Measurements from ENCODE around the gene TSNAX.

TSNAX gene

DNA sequence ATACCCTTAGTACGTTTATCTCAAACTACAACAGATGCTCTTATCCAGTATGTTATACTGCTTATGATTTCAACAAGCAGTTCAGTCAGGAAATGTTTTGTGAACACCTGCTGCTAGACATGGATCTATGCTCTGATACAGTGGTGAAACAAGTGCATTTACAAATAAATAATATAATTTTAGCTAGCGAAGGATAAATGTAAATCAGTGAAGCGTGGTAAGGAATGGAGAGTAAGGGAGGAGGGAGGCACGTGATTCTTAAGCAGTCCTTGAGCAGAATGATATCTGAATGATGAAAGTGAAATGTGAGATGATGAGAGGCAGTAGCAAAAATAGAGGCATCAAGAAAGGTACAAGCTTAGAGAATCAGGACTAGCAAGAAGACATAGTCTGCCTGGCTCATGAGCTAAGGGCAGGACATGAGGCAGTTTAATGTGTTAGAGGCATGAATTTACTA, 6.3 kb downstream of the TSNAX start:
- TF ChIP-seq YY1 (IDR thresholded peaks at IDR 0.05; ENCODE audit: insufficient read depth, insufficient read length) (no peak), SUZ12 (IDR thresholded peaks at IDR 0.05; ENCODE audit: extremely low read depth, insufficient read depth, insufficient read length) (no peak), ZNF274 (IDR thresholded peaks at IDR 0.05; ENCODE audit: low read depth, low read length) (no peak)
- H3K4me1 ChIP-seq (ENCODE audit: insufficient read depth, insufficient read length): no peaks in the 10 kb centered on the region
- H3K36me3 ChIP-seq (ENCODE audit: insufficient read depth, insufficient read length, low read length): peaks cover 73% of the 10 kb centered on the region
- no peak overlapping the region for H3K9ac ChIP-seq (ENCODE audit: insufficient read length, low read depth)
- no peak for DNase-seq (ENCODE audit: low read depth, low spot score)
- H3K4me3 ChIP-seq (ENCODE audit: insufficient read length, low read depth): no peak overlapping the region
- H3K9me3 ChIP-seq (ENCODE audit: insufficient read depth, low read length): 0 out of 2 replicates have a peak, but pooled peaks cover under 1% of the 10 kb centered on the region
- H3K27me3 ChIP-seq (ENCODE audit: insufficient read depth, insufficient read length): no peaks in the 10 kb centered on the region

DNA sequence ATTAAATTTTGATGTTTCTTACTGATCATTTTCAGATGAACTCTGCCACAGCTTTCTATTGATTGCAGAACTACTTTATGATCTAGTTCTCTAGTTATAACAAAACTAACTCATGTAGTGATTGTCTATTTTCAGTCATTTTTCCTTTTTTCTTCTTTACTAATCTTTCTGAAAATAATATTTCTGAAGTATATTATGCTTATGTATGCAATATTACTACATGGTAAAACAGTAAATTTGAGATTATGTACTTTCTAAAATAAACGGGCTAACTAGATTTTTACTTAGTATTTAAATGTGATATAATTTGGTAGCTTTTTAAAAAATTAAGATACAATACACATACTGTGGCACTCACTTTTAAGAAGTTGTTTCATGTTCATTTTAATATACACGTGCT, 7.6 kb downstream of the TSNAX start:
- H3K9me3 ChIP-seq (ENCODE audit: insufficient read depth, low read length): peaks cover 11% of the 10 kb centered on the region
- H3K9ac ChIP-seq (ENCODE audit: insufficient read length, low read depth): no peak overlapping the region
- TF ChIP-seq ZNF274 (IDR thresholded peaks at IDR 0.05; ENCODE audit: low read depth, low read length) (no peak), YY1 (IDR thresholded peaks at IDR 0.05; ENCODE audit: insufficient read depth, insufficient read length) (no peak), SUZ12 (IDR thresholded peaks at IDR 0.05; ENCODE audit: extremely low read depth, insufficient read depth, insufficient read length) (no peak)
- peaks cover 69% of the 10 kb centered on the region for H3K36me3 ChIP-seq (ENCODE audit: insufficient read depth, insufficient read length, low read length)
- H3K27me3 ChIP-seq (ENCODE audit: insufficient read depth, insufficient read length): no peaks in the 10 kb centered on the region
- DNase-seq (ENCODE audit: low read depth, low spot score): no peak
- no peak overlapping the region for H3K4me3 ChIP-seq (ENCODE audit: insufficient read length, low read depth)
- no peaks in the 10 kb centered on the region for H3K4me1 ChIP-seq (ENCODE audit: insufficient read depth, insufficient read length)

- H3K36me3 ChIP-seq (ENCODE audit: insufficient read depth, insufficient read length, low read length): peaks cover 62% of the 10 kb centered on the region
- DNase-seq (ENCODE audit: low read depth, low spot score): no peak
- H3K9me3 ChIP-seq (ENCODE audit: insufficient read depth, low read length): peaks cover 11% of the 10 kb centered on the region
- no peak overlapping the region for H3K4me3 ChIP-seq (ENCODE audit: insufficient read length, low read depth)
- H3K27me3 ChIP-seq (ENCODE audit: insufficient read depth, insufficient read length): no peaks in the 10 kb centered on the region
- no peak overlapping the region for H3K9ac ChIP-seq (ENCODE audit: insufficient read length, low read depth)
- H3K4me1 ChIP-seq (ENCODE audit: insufficient read depth, insufficient read length): no peaks in the 10 kb centered on the region
- TF ChIP-seq SUZ12 (IDR thresholded peaks at IDR 0.05; ENCODE audit: extremely low read depth, insufficient read depth, insufficient read length) (no peak), YY1 (IDR thresholded peaks at IDR 0.05; ENCODE audit: insufficient read depth, insufficient read length) (no peak), ZNF274 (IDR thresholded peaks at IDR 0.05; ENCODE audit: low read depth, low read length) (no peak)
These were observed 12.4 kb downstream of the TSNAX start for GRCh38 chr1:231540847-231541246.

DNA sequence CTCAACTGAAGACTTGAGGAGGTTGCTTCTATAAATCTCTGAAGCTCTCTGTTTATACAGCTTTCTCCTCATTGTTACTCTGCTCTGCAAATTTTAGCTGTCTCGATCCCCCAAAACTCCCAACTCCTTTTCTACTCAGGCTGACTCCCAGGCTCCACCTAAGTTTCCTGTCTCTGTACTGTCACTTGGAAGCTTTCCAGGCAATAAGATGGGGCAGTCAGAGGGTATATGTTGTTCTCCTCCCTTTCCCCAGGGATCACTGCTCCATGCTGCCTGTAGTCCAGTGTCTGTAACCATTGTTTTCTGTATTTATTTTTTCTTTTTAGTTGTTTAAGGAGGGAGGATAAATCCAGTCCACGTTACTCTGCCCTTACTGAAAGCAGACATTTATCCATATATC, 13.4 kb downstream of the TSNAX start:
- no peak overlapping the region for H3K9ac ChIP-seq (ENCODE audit: insufficient read length, low read depth)
- H3K27me3 ChIP-seq (ENCODE audit: insufficient read depth, insufficient read length): no peaks in the 10 kb centered on the region
- H3K9me3 ChIP-seq (ENCODE audit: insufficient read depth, low read length): peaks cover 11% of the 10 kb centered on the region
- peaks cover 53% of the 10 kb centered on the region for H3K36me3 ChIP-seq (ENCODE audit: insufficient read depth, insufficient read length, low read length)
- DNase-seq (ENCODE audit: low read depth, low spot score): no peak
- no peak overlapping the region for H3K4me3 ChIP-seq (ENCODE audit: insufficient read length, low read depth)
- TF ChIP-seq ZNF274 (IDR thresholded peaks at IDR 0.05; ENCODE audit: low read depth, low read length): no peak
- no peak for TF ChIP-seq YY1 (IDR thresholded peaks at IDR 0.05; ENCODE audit: insufficient read depth, insufficient read length)
- no peak for TF ChIP-seq SUZ12 (IDR thresholded peaks at IDR 0.05; ENCODE audit: extremely low read depth, insufficient read depth, insufficient read length)
- no peaks in the 10 kb centered on the region for H3K4me1 ChIP-seq (ENCODE audit: insufficient read depth, insufficient read length)

DNA sequence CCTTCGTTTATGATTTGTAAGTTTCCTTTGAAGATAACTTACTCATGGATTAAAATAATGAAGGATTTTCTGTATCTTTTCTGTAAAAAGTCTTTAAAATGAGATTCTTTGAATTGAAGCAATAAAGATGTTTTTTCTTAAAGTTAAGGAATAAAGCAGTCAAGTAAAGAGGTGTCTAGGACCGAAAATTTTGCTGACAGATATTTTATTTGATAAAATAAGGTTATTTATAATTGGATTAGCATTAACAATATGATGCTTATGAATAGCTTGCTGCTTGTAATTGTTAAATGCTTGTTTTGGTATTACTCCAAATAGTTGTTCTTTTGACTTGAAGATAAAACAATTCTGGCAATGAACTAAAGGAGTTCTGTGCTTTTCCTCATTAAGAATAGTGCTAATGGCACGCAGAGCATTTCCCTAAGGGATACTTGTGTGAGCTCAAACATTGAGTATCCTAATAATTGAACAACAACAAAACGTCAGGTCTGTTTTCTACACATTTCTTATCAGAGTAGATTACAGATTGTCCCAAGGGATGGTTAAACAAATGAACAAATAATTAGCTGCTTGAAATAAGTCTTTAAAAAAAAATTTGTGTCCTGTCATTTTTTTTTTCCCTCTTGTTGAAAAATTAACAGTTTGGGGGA, 16.6 kb downstream of the TSNAX start:
- H3K9me3 ChIP-seq (ENCODE audit: insufficient read depth, low read length): peaks cover 7% of the 10 kb centered on the region
- no peaks in the 10 kb centered on the region for H3K4me1 ChIP-seq (ENCODE audit: insufficient read depth, insufficient read length)
- H3K9ac ChIP-seq (ENCODE audit: insufficient read length, low read depth): no peak overlapping the region
- no peak overlapping the region for H3K4me3 ChIP-seq (ENCODE audit: insufficient read length, low read depth)
- peaks cover 35% of the 10 kb centered on the region for H3K36me3 ChIP-seq (ENCODE audit: insufficient read depth, insufficient read length, low read length)
- no peak for DNase-seq (ENCODE audit: low read depth, low spot score)
- no peaks in the 10 kb centered on the region for H3K27me3 ChIP-seq (ENCODE audit: insufficient read depth, insufficient read length)
- TF ChIP-seq YY1 (IDR thresholded peaks at IDR 0.05; ENCODE audit: insufficient read depth, insufficient read length): no peak
- no peak for TF ChIP-seq SUZ12 (IDR thresholded peaks at IDR 0.05; ENCODE audit: extremely low read depth, insufficient read depth, insufficient read length)
- no peak for TF ChIP-seq ZNF274 (IDR thresholded peaks at IDR 0.05; ENCODE audit: low read depth, low read length)

GRCh38 chr1:231546693-231547092, 18.2 kb downstream of the TSNAX start:
- Histone ChIP-seq H3K9ac (ENCODE audit: insufficient read length, low read depth) (no peak overlapping the region), H3K4me1 (ENCODE audit: insufficient read depth, insufficient read length) (no peaks in the 10 kb centered on the region), H3K27me3 (ENCODE audit: insufficient read depth, insufficient read length) (no peaks in the 10 kb centered on the region), H3K4me3 (ENCODE audit: insufficient read length, low read depth) (no peak overlapping the region), H3K36me3 (ENCODE audit: insufficient read depth, insufficient read length, low read length) (peaks cover 30% of the 10 kb centered on the region), H3K9me3 (ENCODE audit: insufficient read depth, low read length) (no peaks in the 10 kb centered on the region)
- TF ChIP-seq YY1 (IDR thresholded peaks at IDR 0.05; ENCODE audit: insufficient read depth, insufficient read length) (no peak), SUZ12 (IDR thresholded peaks at IDR 0.05; ENCODE audit: extremely low read depth, insufficient read depth, insufficient read length) (no peak), ZNF274 (IDR thresholded peaks at IDR 0.05; ENCODE audit: low read depth, low read length) (no peak)
- no peak for DNase-seq (ENCODE audit: low read depth, low spot score)

- Histone ChIP-seq H3K4me1 (ENCODE audit: insufficient read depth, insufficient read length) (no peaks in the 10 kb centered on the region), H3K4me3 (ENCODE audit: insufficient read length, low read depth) (no peak overlapping the region), H3K27me3 (ENCODE audit: insufficient read depth, insufficient read length) (no peaks in the 10 kb centered on the region), H3K9me3 (ENCODE audit: insufficient read depth, low read length) (no peaks in the 10 kb centered on the region), H3K9ac (ENCODE audit: insufficient read length, low read depth) (no peak overlapping the region), H3K36me3 (ENCODE audit: insufficient read depth, insufficient read length, low read length) (peaks cover 24% of the 10 kb centered on the region)
- no peak for DNase-seq (ENCODE audit: low read depth, low spot score)
- TF ChIP-seq YY1 (IDR thresholded peaks at IDR 0.05; ENCODE audit: insufficient read depth, insufficient read length): no peak
- TF ChIP-seq SUZ12 (IDR thresholded peaks at IDR 0.05; ENCODE audit: extremely low read depth, insufficient read depth, insufficient read length): no peak
- TF ChIP-seq ZNF274 (IDR thresholded peaks at IDR 0.05; ENCODE audit: low read depth, low read length): no peak
These were observed 21.4 kb downstream of the TSNAX start for GRCh38 chr1:231549733-231550447.

Measured in NT2/D1 (cell line).